Sigmoid colon (tissue), 7 donors: Measurements from ENCODE around the gene RUNDC1. TPM values are rescaled to one million over a fixed set of nuclear protein-coding genes. Genes with fewer than 3 reads are reported as not detected.
A peak's percentile ranks its signal among the peaks of the same experiment; 100 is the strongest.

ENCODE experiments used
- DNase-seq: peaks from one replicate; pipeline ENCODE4 v3.0.0-alpha.2; 2019
- H3K27ac ChIP-seq, 4 donors: fragments of 200-600 bp; sonication (generic); one replicate each; pipeline ENCODE4 v1.5.1; 2016 to 2019; ENCODE audit warnings: mild to moderate bottlenecking in 1 of 4
- H3K27me3 ChIP-seq, 3 donors: fragments of 200-600 bp; sonication (generic); one replicate each; pipeline ENCODE4 v1.5.1; 2019; ENCODE audit warnings: mild to moderate bottlenecking in 1 of 3
- H3K36me3 ChIP-seq, 4 donors: fragments of 200-600 bp; sonication (generic); one replicate each; pipeline ENCODE4 v1.5.1; 2016 to 2019
- H3K4me1 ChIP-seq, 4 donors: fragments of 200-600 bp; sonication (generic); one replicate each; pipeline ENCODE4 v1.5.1; 2017 to 2019
- H3K4me3 ChIP-seq, 4 donors: fragments of 200-600 bp; sonication (generic); one replicate each; pipeline ENCODE4 v1.5.1; 2017 to 2019; ENCODE audit warnings: mild to moderate bottlenecking in 2 of 4, moderate library complexity in 1 of 4
- H3K9me3 ChIP-seq, 4 donors: fragments of 200-600 bp in 3 of 4; sonication (generic) in 3 of 4; one replicate each; pipeline versions ENCODE4 v1.5.1 to v1.6.1; 2013 to 2019
- EP300 ChIP-seq, 4 donors: sonication (generic); formaldehyde crosslinking; IDR thresholded peaks; one replicate each; pipeline ENCODE4 v1.6.1; 2017; ENCODE audit warnings: antibody characterized with exemption in 4 of 4
- POLR2A ChIP-seq, 2 donors: fragments of 450-650 bp; IDR thresholded peaks; one replicate each; pipeline ENCODE4 v1.6.1; 2016; ENCODE audit warnings: antibody characterized with exemption in 2 of 2, mild to moderate bottlenecking in 2 of 2, moderate library complexity in 2 of 2
- POLR2AphosphoS5 ChIP-seq, 4 donors: sonication (generic); formaldehyde crosslinking; IDR thresholded peaks; one replicate each; pipeline ENCODE4 v1.6.1; 2017; ENCODE audit warnings: antibody characterized with exemption in 4 of 4
- WGBS, 2 donors: extraction: QIAGEN DNeasy Blood & Tissue Kit; methylation state at CpG; one replicate each; pipeline ENCODE4 v1.1.7; 2013; 5-methylcytosine and 5-hydroxymethylcytosine counted together
- intact Hi-C: fragments of 100-400 bp; cut with DNase I; formaldehyde crosslinking; loops from one replicate; pipeline ENCODE4 v1.15.1; 2023
- polyA plus RNA-seq, 3 donors: library from polyadenylated mRNA; stranded (reverse); fragments of 200-250 nt; gene quantifications; one replicate each; pipeline ENCODE4 v1.2.3, GENCODE V29; 2013
- total RNA-seq, 4 donors: library from RNA; depleted of rRNA; stranded (reverse); fragments of >200 nt; gene quantifications; one replicate each; pipeline ENCODE4 v1.1.0, GENCODE V29; 2016
- TF ChIP-seq, protein P1 (sequence below), 4 experiments: fragments of 450-650 bp in 3 of 4; fragments of 200-600 bp in 1 of 4; IDR thresholded peaks; one replicate each; pipeline ENCODE4 v1.5.1; 2016 to 2019; ENCODE audit warnings: antibody characterized with exemption in 4 of 4, mild to moderate bottlenecking in 3 of 4, moderate library complexity in 2 of 4
- donor health status: healthy with polysubstance abuse.
- donor health status: Bipolar disorder and iron deficiency.
- donor health status: healthy.

Gene RUNDC1
- total and polyA plus RNA-seq, 7 donors, result 8.4 to 14.7 (median 10.5) TPM

DNA sequence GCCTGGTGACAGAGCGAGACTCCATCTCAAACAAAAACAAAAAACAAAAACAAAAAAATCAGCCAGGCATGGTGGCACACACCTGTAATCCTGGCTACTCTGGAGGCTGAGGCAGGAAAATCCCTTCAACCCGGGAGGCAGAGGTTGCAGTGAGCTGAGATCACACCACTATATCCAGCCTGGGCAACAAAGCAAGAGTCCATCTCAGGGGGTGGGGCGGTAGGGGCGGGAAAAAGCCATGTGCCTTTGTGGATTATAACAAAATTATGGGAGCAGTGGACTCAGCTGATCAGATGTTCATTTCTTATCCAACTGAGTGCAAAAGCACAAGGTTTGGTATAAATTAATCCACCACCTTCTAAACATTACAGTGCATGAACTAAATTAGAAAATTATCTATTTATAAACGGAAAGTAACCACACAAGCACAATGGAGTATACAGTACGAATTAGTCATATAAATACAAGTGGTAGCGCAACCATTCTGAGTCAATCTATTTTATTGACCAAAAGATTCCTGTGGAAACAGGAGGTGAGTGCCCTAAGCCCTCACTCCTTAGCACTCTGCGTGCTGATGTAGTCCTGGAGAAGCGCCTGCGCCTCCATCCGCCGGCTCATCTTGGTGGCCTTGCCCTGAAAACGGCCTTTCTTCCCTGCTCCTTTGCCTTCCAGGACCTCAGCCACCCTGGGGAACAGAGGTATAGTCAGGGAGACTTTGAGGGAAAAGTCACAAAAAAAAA lies 30.2 kb upstream of the RUNDC1 start:
- no peak for DNase-seq
- Histone ChIP-seq H3K27ac (no peak overlapping the region), H3K9me3 (no peaks in the 10 kb centered on the region), H3K4me1 (peaks cover 0 to 8% (median 6%) of the 10 kb centered on the region in 4 donors), H3K4me3 (no peak overlapping the region), H3K36me3 (peaks cover 10 to 72% (median 44%) of the 10 kb centered on the region in 4 donors), H3K27me3 (no peaks in the 10 kb centered on the region)
- WGBS, 2 donors, result 86 to 93% methylated on average over 13 of the region's 13 CpGs
- intact Hi-C loops, result no loop called here
- no peak for TF ChIP-seq POLR2AphosphoS5 (IDR thresholded peaks at IDR 0.05)

DNA sequence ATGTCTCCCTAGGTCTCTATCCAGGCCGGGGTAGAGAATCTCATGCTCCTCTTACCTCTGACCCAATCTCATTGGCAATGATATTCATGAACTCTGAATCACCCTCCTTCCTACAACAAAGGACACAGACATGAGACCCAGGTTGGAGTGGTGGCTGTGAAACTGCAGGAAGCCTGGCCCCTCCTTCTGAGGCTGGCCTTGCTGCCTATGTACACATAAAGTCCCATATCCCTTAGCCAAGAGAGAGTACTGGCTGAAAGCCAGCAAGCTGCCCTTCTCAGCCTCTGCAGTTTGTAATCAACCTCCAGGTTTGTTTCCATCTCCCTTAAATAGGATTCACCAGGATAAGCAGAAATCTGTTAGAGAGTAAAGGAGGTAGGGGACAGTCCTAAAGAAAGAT lies 26.7 kb upstream of the RUNDC1 start:
- H3K4me3 ChIP-seq, result no peak overlapping the region
- peaks cover 22 to 95% (median 66%) of the 10 kb centered on the region in 4 donors for H3K36me3 ChIP-seq
- H3K27me3 ChIP-seq, result no peaks in the 10 kb centered on the region
- H3K9me3 ChIP-seq, result no peaks in the 10 kb centered on the region
- no peaks in the 10 kb centered on the region for H3K4me1 ChIP-seq
- 63 to 79% methylated on average over 1 of the region's 1 CpG for WGBS, 2 donors
- intact Hi-C loops, result no loop called here
- TF ChIP-seq EP300 (IDR thresholded peaks at IDR 0.05) (no peak), POLR2A (IDR thresholded peaks at IDR 0.05) (no peak), POLR2AphosphoS5 (IDR thresholded peaks at IDR 0.05) (no peak)
- TF ChIP-seq, protein P1, sequence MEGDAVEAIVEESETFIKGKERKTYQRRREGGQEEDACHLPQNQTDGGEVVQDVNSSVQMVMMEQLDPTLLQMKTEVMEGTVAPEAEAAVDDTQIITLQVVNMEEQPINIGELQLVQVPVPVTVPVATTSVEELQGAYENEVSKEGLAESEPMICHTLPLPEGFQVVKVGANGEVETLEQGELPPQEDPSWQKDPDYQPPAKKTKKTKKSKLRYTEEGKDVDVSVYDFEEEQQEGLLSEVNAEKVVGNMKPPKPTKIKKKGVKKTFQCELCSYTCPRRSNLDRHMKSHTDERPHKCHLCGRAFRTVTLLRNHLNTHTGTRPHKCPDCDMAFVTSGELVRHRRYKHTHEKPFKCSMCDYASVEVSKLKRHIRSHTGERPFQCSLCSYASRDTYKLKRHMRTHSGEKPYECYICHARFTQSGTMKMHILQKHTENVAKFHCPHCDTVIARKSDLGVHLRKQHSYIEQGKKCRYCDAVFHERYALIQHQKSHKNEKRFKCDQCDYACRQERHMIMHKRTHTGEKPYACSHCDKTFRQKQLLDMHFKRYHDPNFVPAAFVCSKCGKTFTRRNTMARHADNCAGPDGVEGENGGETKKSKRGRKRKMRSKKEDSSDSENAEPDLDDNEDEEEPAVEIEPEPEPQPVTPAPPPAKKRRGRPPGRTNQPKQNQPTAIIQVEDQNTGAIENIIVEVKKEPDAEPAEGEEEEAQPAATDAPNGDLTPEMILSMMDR (IDR thresholded peaks at IDR 0.05), result no peak
- no peak overlapping the region for H3K27ac ChIP-seq
- no peak for DNase-seq

DNA sequence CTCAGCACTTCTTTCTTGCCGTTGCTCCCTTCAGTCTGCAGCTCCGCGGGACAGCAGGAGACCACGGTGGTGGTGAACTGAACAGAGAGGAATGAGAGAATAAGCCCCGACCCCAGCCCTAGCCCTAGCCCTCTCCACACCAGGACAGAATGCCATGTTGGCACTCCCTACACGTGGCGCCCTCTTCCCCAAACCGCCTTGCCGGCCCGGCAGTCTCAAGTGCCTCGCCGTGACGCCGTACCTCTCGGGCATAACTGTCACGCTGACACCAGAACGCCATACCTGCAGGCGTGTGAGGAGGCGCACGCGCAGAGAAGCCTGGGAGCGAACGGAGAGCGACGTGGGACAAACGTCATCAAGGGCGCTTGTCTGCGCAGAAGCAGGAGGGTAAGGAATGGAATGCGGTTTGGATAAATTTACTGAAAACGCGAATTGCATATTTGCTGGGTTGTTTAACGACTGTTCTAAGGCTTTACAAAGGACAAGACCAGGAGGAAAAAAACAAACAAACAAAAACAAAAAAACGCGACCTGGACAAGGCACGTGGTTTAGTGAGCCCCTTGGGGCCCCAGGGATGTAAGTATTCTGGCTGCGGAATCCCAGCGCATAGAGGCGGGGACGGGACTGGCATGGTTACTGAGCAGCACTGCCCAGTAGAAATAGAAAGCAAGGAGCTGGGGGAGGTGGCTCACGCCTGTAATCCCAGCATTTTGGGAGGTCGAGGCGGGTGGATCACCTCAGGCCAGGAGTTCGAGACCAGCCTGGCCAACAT lies 16.0 kb upstream of the RUNDC1 start, which contains the start of gene AARSD1:
Gene AARSD1 (minus strand): TSS at position 294 of the 772 bp plus-strand sequence. CDS start 14 bp downstream, at position 280.
- TF ChIP-seq POLR2AphosphoS5 (IDR thresholded peaks at IDR 0.05) (peak; percentile 94 to 95 (median 95)), EP300 (IDR thresholded peaks at IDR 0.05) (peak in 1 of 4 donors; percentile 53), POLR2A (IDR thresholded peaks at IDR 0.05) (peak; percentile 70 to 82)
- TF ChIP-seq, protein P1 (IDR thresholded peaks at IDR 0.05), result no peak
- Histone ChIP-seq H3K9me3 (no peaks in the 10 kb centered on the region), H3K4me3 (peak within 1 kb of the TSS; percentile 54 to 72 (median 64)), H3K36me3 (peaks cover 17 to 35% (median 24%) of the 10 kb centered on the region in 4 donors), H3K27ac (peak within 1 kb of the TSS; percentile 84 to 91 (median 87)), H3K4me1 (peaks cover 0 to 18% (median 9%) of the 10 kb centered on the region in 4 donors), H3K27me3 (no peaks in the 10 kb centered on the region)
- WGBS, 2 donors, result 1% methylated on average over 43 of the region's 43 CpGs
- DNase-seq, result peak; percentile 96
- intact Hi-C loops, result no loop called here

DNA sequence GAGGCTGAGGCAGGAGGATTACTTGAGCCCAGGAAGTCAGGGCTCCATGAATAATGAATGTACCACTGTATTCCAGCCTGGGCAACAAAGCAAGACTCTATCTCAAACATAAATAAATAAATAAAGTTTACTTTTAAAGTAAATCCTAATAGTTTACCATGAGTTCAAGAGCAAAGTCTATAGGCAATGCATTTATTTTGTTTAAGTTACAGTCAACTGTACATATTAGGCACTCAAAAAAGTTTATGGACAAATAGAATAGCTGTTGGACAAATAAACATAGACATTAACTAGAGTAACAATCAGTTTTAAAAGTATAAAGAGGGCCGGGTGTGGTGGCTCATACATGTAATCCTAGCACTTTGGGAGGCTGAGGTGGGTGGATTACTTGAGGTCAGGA lies 12.4 kb upstream of the RUNDC1 start:
- Histone ChIP-seq H3K36me3 (no peaks in the 10 kb centered on the region), H3K27ac (no peak overlapping the region), H3K27me3 (no peaks in the 10 kb centered on the region), H3K9me3 (no peaks in the 10 kb centered on the region), H3K4me1 (peaks cover 0 to 18% (median 8%) of the 10 kb centered on the region in 4 donors), H3K4me3 (no peak overlapping the region)
- TF ChIP-seq POLR2A (IDR thresholded peaks at IDR 0.05) (no peak), POLR2AphosphoS5 (IDR thresholded peaks at IDR 0.05) (no peak), EP300 (IDR thresholded peaks at IDR 0.05) (no peak)
- TF ChIP-seq, protein P1 (IDR thresholded peaks at IDR 0.05), result no peak
- DNase-seq, result no peak
- 37 to 65% methylated on average over 1 of the region's 1 CpG for WGBS, 2 donors
- intact Hi-C loops, result no loop called here

DNA sequence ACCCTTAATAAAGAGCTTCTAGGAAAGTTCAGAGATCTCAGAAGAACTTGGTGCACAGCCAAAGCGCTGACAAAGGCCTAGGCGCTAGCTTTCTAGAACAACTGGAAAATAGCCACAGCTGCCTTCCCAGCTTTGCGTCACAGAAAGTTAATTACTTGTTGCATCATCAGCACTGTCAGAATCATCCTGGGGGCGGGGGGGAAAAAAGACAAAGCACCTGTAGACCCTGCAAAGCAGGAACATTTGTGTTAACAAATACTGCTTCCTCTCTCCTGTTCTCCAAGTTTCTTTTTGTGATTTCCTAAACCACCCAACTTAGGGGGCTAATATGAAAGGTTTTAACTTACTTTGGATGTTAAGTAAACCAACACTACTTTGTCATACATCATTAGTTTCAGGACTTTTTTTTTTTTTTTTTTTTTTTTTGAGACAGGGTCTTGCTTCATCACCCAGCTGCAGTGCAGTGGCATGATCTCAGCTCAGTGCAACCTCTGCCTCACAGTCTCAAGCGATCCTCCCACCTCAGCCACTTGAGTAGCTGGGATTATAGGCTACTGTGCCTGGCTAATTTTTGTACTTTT lies 11.3 kb upstream of the RUNDC1 start:
- WGBS, 2 donors, result 53 to 67% methylated on average over 5 of the region's 5 CpGs
- H3K9me3 ChIP-seq, result no peaks in the 10 kb centered on the region
- DNase-seq, result no peak
- H3K36me3 ChIP-seq, result no peaks in the 10 kb centered on the region
- peaks cover 0 to 7% (median 0%) of the 10 kb centered on the region in 4 donors for H3K4me1 ChIP-seq
- H3K27ac ChIP-seq, result no peak overlapping the region
- no peak overlapping the region for H3K4me3 ChIP-seq
- no peaks in the 10 kb centered on the region for H3K27me3 ChIP-seq
- TF ChIP-seq POLR2AphosphoS5 (IDR thresholded peaks at IDR 0.05) (no peak), POLR2A (IDR thresholded peaks at IDR 0.05) (no peak), EP300 (IDR thresholded peaks at IDR 0.05) (no peak)
- TF ChIP-seq, protein P1 (IDR thresholded peaks at IDR 0.05), result no peak
- intact Hi-C loops, result no loop called here
